ENCODE data around the gene ITGB5. TPM values are rescaled to one million over a fixed set of nuclear protein-coding genes. Genes with fewer than 3 reads are reported as not detected.

Gene ITGB5
- total RNA-seq, 4 donors from 2014 or later = 159 to 397 (median 245) TPM

DNA sequence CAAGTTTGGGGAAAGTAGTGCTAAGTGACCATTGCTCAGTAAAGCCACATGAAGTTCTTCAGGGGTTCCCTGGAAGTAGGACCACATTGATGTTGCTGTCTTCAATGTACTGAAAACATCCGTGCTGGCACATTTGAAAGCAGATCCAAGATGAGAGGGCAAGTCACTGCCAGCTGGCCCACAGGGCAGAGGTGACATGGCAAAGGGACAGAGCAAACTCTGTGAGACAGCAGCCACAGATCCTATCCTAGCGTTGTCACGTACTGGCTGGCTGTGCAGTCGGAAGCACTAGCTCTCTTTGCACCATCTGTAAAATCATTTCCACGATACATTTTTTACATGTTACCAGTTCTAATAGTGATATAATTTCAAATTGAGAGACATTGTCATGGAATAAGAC, 33.6 kb upstream of the ITGB5 start:
- no peak for DNase-seq (ENCODE audit: low spot score in 2 of 2)
- WGBS = 59% methylated on average over 5 of the region's 5 CpGs

DNA sequence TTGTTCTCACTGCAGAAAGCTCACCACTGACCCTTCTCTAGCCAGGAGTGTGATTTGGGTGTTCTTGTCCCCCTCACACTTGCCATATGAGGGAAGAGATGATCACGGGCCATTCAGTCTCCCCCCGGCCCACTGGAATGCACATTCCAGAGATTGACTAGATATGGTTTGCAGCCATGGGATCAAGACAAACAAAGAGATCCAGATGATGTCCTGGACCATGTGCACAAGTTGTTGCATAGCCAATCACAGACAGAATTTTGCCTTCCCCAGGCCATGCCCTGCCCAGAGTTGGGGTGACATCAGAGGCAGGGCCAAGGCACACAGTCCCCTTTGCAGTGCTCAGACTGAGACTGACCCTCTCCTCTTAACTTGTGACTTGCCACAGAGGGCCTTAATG, 32.6 kb upstream of the ITGB5 start:
- whole genome bisulfite sequencing = 67% methylated on average over 2 of the region's 2 CpGs
- TF ChIP-seq EP300 (IDR thresholded peaks at IDR 0.05) (no peak), POLR2A (IDR thresholded peaks at IDR 0.05) (no peak), POLR2AphosphoS5 (IDR thresholded peaks at IDR 0.05) (no peak)
- TF ChIP-seq, protein P1, sequence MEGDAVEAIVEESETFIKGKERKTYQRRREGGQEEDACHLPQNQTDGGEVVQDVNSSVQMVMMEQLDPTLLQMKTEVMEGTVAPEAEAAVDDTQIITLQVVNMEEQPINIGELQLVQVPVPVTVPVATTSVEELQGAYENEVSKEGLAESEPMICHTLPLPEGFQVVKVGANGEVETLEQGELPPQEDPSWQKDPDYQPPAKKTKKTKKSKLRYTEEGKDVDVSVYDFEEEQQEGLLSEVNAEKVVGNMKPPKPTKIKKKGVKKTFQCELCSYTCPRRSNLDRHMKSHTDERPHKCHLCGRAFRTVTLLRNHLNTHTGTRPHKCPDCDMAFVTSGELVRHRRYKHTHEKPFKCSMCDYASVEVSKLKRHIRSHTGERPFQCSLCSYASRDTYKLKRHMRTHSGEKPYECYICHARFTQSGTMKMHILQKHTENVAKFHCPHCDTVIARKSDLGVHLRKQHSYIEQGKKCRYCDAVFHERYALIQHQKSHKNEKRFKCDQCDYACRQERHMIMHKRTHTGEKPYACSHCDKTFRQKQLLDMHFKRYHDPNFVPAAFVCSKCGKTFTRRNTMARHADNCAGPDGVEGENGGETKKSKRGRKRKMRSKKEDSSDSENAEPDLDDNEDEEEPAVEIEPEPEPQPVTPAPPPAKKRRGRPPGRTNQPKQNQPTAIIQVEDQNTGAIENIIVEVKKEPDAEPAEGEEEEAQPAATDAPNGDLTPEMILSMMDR (IDR thresholded peaks at IDR 0.05) = no peak

More for the DNA sequence above, 33.6 kb upstream of the ITGB5 start:
- Histone ChIP-seq H3K27me3 (no peaks in the 10 kb centered on the region), H3K9me3 (no peaks in the 10 kb centered on the region), H3K4me3 (no peak overlapping the region), H3K27ac (no peak overlapping the region), H3K4me1 (no peaks in the 10 kb centered on the region), H3K36me3 (no peaks in the 10 kb centered on the region)
- TF ChIP-seq POLR2AphosphoS5 (IDR thresholded peaks at IDR 0.05) = no peak
- TF ChIP-seq, protein P1 (IDR thresholded peaks at IDR 0.05) = no peak
- no peak for TF ChIP-seq POLR2A (IDR thresholded peaks at IDR 0.05)

DNA sequence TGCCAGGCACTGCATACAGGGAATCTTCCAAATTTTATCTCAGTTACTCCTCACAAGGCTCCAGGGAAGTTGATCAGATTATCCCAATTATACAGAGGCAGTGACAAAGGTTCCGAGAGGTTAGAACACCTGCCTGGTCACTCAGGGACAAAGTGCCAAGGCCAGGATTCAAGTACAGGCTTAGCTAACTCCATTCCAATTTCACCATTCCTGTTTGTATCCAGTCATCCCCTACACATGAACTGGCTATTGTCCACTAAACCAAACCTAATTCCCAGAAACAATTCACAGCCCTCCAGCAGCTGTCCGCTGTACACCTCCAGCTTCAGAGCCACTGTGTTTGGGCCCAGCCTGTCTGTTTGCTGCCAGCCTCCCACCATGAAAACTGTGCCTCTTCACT, 31.4 kb upstream of the ITGB5 start:
- no peak for DNase-seq (ENCODE audit: low spot score in 2 of 2)
- no peak for TF ChIP-seq EP300 (IDR thresholded peaks at IDR 0.05)
- TF ChIP-seq POLR2AphosphoS5 (IDR thresholded peaks at IDR 0.05) = no peak
- no peak for TF ChIP-seq POLR2A (IDR thresholded peaks at IDR 0.05)
- TF ChIP-seq, protein P1 (IDR thresholded peaks at IDR 0.05) = no peak
- 98% methylated on average over 2 of the region's 2 CpGs for WGBS
- no peak overlapping the region for H3K4me3 ChIP-seq
- no peaks in the 10 kb centered on the region for H3K9me3 ChIP-seq
- H3K4me1 ChIP-seq = no peaks in the 10 kb centered on the region
- H3K27me3 ChIP-seq = no peaks in the 10 kb centered on the region
- H3K36me3 ChIP-seq = no peaks in the 10 kb centered on the region
- H3K27ac ChIP-seq = no peak overlapping the region

More for the DNA sequence above, 32.6 kb upstream of the ITGB5 start:
- Histone ChIP-seq H3K27me3 (no peaks in the 10 kb centered on the region), H3K9me3 (no peaks in the 10 kb centered on the region), H3K36me3 (no peaks in the 10 kb centered on the region), H3K4me3 (no peak overlapping the region), H3K4me1 (no peaks in the 10 kb centered on the region), H3K27ac (no peak overlapping the region)
- no peak for DNase-seq (ENCODE audit: low spot score in 2 of 2)

DNA sequence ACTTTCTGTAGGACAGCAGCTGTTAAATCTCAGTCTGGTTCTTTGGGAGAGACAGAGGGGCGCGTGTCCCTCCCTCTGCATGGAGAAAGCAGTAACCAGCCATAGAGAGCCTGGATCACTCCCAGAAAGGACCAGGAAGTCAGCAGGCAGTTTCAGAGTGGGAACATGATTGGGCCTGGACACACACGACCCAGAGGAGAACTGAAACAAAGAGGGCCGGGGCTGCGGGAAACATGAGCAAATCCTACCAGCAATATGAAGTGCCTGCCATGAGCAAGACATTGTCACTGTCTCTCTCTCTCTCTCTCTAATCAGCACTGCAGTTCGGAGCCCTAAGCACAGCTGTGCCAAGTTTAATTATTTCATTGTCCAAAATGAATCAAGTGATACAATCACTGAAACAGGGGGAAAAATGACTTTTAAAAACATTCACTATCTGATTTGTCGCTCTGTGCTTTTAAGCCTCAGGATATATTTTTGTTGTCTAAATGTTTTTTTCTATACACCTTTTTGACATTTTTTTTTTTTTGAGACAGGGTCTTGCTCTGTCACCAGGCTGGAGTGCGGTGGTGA, 29.8 kb upstream of the ITGB5 start:
- TF ChIP-seq EP300 (IDR thresholded peaks at IDR 0.05) = no peak
- TF ChIP-seq, protein P1 (IDR thresholded peaks at IDR 0.05) = no peak
- TF ChIP-seq POLR2AphosphoS5 (IDR thresholded peaks at IDR 0.05) = no peak
- TF ChIP-seq POLR2A (IDR thresholded peaks at IDR 0.05) = no peak
- Histone ChIP-seq H3K9me3 (no peaks in the 10 kb centered on the region), H3K27me3 (no peaks in the 10 kb centered on the region), H3K4me1 (no peaks in the 10 kb centered on the region), H3K4me3 (no peak overlapping the region), H3K27ac (no peak overlapping the region), H3K36me3 (no peaks in the 10 kb centered on the region)
- 57% methylated on average over 8 of the region's 8 CpGs for WGBS
- DNase-seq (ENCODE audit: low spot score in 2 of 2) = no peak

DNA sequence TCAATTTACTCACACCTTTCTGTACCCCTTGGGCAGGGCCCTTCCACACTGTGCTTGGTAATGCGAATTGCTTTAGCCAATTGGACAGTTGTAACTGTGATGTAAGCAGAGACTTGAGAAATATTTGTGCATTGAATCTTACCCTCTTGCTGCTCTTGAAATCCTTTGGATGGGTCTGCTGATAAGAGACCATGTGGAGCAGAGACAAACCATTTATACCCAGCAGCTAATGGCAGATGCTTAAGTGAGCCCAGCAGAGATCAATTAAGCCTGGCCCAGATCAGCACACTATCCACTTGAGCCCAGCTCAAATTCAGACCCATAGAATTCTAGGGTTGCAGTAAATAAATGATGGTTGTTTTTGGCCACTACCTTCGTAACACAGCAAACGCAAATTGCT, 28.1 kb upstream of the ITGB5 start:
- Histone ChIP-seq H3K4me1 (no peaks in the 10 kb centered on the region), H3K27me3 (no peaks in the 10 kb centered on the region), H3K4me3 (no peak overlapping the region), H3K27ac (no peak overlapping the region), H3K36me3 (no peaks in the 10 kb centered on the region), H3K9me3 (no peaks in the 10 kb centered on the region)
- no peak for TF ChIP-seq EP300 (IDR thresholded peaks at IDR 0.05)
- no peak for TF ChIP-seq POLR2A (IDR thresholded peaks at IDR 0.05)
- no peak for TF ChIP-seq POLR2AphosphoS5 (IDR thresholded peaks at IDR 0.05)
- TF ChIP-seq, protein P1 (IDR thresholded peaks at IDR 0.05) = no peak
- DNase-seq (ENCODE audit: low spot score in 2 of 2) = no peak
- WGBS = 90% methylated on average over 3 of the region's 3 CpGs

Data from suprapubic skin (tissue), 4 donors.